GM13977 (cell line): ENCODE results near the gene PRIMPOL.

ENCODE experiments used
- DNase-seq: peaks from one replicate; pipeline ENCODE4 v3.0.0; 2012; ENCODE audit warnings: low spot score
- in situ Hi-C: fragments of 300-500 bp; cut with MboI; formaldehyde crosslinking; loops from one replicate; pipeline ENCODE4 v1.12.0; 2022; ENCODE audit warnings: low sequenced_read_pairs, low pct_unique_long_range_greater_than_20kb, mixed read lengths, inconsistent platforms; ENCODE audit not compliant: unreplicated experiment
- TF ChIP-seq, protein P1 (sequence below): IDR thresholded peaks from 2 replicates; pipeline ENCODE4 v1.5.1; 2012; ENCODE audit warnings: mild to moderate bottlenecking, control low read depth; ENCODE audit not compliant: insufficient read depth; ENCODE audit errors: extremely low read depth, missing control alignments

The PRIMPOL gene

GRCh38 chr4:184660978-184661377 is 11.4 kb downstream of the PRIMPOL start:
- DNase-seq: no peak
- TF ChIP-seq, protein P1, sequence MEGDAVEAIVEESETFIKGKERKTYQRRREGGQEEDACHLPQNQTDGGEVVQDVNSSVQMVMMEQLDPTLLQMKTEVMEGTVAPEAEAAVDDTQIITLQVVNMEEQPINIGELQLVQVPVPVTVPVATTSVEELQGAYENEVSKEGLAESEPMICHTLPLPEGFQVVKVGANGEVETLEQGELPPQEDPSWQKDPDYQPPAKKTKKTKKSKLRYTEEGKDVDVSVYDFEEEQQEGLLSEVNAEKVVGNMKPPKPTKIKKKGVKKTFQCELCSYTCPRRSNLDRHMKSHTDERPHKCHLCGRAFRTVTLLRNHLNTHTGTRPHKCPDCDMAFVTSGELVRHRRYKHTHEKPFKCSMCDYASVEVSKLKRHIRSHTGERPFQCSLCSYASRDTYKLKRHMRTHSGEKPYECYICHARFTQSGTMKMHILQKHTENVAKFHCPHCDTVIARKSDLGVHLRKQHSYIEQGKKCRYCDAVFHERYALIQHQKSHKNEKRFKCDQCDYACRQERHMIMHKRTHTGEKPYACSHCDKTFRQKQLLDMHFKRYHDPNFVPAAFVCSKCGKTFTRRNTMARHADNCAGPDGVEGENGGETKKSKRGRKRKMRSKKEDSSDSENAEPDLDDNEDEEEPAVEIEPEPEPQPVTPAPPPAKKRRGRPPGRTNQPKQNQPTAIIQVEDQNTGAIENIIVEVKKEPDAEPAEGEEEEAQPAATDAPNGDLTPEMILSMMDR: no peak
- in situ Hi-C loops: no loop called here

GRCh38 chr4:184662236-184662635 is 12.7 kb downstream of the PRIMPOL start:
- TF ChIP-seq, protein P1: no peak
- no peak for DNase-seq
- in situ Hi-C loops: no loop called here

GRCh38 chr4:184664445-184665210 is 15.1 kb downstream of the PRIMPOL start:
- in situ Hi-C loops: no loop called here
- TF ChIP-seq, protein P1: no peak
- DNase-seq: no peak

DNA sequence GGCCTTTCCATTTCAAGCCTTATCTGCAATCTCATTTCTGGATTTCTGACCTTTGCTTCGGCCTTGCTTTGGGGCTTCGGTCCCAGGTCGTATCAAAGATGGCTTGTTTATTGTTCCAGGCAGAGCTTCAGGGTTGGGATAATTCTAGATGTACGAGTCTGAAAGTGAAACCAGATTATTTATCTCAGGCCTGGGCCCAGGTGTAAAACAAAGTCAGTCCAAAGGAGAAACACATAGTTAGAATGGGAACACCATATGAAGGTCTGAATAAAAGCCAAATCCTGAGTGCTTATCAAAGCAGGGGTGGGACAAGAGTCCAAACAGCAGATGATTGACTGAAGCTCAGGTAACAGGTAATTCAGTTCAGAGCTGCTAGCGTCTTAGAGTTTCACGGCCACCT is 17.1 kb downstream of the PRIMPOL start:
- in situ Hi-C loops: no loop called here
- TF ChIP-seq, protein P1: no peak

GRCh38 chr4:184668096-184668495 is 18.6 kb downstream of the PRIMPOL start:
- in situ Hi-C loops: no loop called here
- DNase-seq: no peak
- TF ChIP-seq, protein P1: no peak

More for the DNA sequence above, 17.1 kb downstream of the PRIMPOL start:
- no peak for DNase-seq

DNA sequence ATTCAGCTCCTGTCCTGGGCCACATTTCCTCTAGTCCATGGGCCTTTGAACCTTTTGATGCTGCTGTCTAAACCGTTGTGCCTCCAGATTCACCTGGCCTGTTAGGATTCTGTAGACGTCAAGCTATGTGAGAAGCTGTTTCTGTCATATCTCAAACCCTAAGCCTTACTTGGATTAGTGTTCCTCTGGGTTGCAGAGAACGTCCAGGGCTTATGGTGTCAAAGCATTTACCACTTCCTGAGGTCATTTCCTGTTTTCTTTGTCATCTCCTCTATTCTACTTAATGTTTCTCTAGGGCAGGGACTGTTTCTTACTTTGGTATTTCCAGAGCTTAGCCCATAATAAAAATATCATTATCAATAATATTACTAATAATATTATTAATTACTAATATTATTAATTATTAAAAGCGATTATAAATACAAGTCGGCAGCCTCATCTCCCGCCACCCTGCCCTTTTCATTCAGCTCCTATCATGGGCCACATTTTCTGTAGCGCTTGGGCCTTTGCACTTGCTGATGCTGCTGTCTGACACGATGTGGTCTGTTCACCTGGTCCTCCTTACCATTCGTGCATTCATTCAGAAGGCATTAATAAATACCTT is 19.1 kb downstream of the PRIMPOL start:
- in situ Hi-C loops: no loop called here
- TF ChIP-seq, protein P1: no peak
- DNase-seq: no peak
